Esophagus muscularis mucosa (tissue), 4 donors: ENCODE data around the gene OR6X1.

ENCODE experiments used
- EP300 ChIP-seq: sonication (generic); formaldehyde crosslinking; IDR thresholded peaks from one replicate; pipeline ENCODE4 v1.6.1; 2017; ENCODE audit warnings: antibody characterized with exemption
- POLR2AphosphoS5 ChIP-seq, 2 donors: sonication (generic); formaldehyde crosslinking; IDR thresholded peaks; one replicate each; pipeline ENCODE4 v1.6.1; 2017; ENCODE audit warnings: antibody characterized with exemption in 2 of 2
- TF ChIP-seq, protein P1 (sequence below), 3 experiments: fragments of 200-600 bp in 2 of 3; fragments of 450-650 bp in 1 of 3; sonication (generic) in 2 of 3; IDR thresholded peaks; one replicate each; pipeline ENCODE4 v1.5.1; 2017 to 2019; ENCODE audit warnings: antibody characterized with exemption in 3 of 3, mild to moderate bottlenecking in 2 of 3, moderate library complexity in 1 of 3

DNA sequence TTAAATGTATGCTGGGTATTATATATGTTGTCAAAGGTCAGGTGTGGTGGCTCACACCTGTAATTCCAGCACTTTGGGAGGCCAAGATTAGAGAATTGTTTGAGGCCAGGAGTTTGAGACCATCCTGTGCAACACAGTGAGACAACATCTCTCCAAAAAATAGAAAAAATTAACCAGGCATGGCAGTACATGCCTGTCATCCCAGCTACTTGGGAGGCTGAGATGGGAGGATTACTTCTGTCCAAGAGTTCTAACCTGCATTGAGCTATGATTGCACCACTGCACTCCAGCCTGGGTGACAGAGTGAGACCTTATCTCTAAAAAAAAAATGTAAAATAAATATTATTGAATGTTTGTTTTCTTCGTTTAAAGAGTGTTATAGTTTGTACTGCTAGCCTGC is 11.3 kb upstream of the OR6X1 start:
- TF ChIP-seq, protein P1, sequence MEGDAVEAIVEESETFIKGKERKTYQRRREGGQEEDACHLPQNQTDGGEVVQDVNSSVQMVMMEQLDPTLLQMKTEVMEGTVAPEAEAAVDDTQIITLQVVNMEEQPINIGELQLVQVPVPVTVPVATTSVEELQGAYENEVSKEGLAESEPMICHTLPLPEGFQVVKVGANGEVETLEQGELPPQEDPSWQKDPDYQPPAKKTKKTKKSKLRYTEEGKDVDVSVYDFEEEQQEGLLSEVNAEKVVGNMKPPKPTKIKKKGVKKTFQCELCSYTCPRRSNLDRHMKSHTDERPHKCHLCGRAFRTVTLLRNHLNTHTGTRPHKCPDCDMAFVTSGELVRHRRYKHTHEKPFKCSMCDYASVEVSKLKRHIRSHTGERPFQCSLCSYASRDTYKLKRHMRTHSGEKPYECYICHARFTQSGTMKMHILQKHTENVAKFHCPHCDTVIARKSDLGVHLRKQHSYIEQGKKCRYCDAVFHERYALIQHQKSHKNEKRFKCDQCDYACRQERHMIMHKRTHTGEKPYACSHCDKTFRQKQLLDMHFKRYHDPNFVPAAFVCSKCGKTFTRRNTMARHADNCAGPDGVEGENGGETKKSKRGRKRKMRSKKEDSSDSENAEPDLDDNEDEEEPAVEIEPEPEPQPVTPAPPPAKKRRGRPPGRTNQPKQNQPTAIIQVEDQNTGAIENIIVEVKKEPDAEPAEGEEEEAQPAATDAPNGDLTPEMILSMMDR (IDR thresholded peaks at IDR 0.05): no peak
- TF ChIP-seq POLR2AphosphoS5 (IDR thresholded peaks at IDR 0.05) (no peak), EP300 (no peak)
